Daoy (cell line): ENCODE data around the gene UBE2Q2. TPM values are rescaled to one million over a fixed set of nuclear protein-coding genes. Genes with fewer than 3 reads are reported as not detected.

ENCODE experiments used
- DNase-seq: peaks from one replicate; pipeline ENCODE4 v3.0.0-alpha.2; 2015; ENCODE audit warnings: low read depth
- total RNA-seq: library from RNA; depleted of rRNA; stranded (reverse); fragments of >200 nt; shearing (Covaris generic); gene quantifications from 2 replicates; pipeline ENCODE4 v1.2.3, GENCODE V29; 2014; rRNA removed

UBE2Q2 gene
- total RNA-seq, 1 experiment from 2014 or later = 38.3 TPM

GRCh38 chr15:75923756-75924155, 80.5 kb downstream of the UBE2Q2 start:
- no peak for DNase-seq

GRCh38 chr15:75924576-75924975, 81.3 kb downstream of the UBE2Q2 start:
- no peak for DNase-seq

GRCh38 chr15:75925440-75925839, 82.2 kb downstream of the UBE2Q2 start:
- no peak for DNase-seq

- DNase-seq = no peak
Measured at GRCh38 chr15:75926931-75927330, 83.7 kb downstream of the UBE2Q2 start.

DNA sequence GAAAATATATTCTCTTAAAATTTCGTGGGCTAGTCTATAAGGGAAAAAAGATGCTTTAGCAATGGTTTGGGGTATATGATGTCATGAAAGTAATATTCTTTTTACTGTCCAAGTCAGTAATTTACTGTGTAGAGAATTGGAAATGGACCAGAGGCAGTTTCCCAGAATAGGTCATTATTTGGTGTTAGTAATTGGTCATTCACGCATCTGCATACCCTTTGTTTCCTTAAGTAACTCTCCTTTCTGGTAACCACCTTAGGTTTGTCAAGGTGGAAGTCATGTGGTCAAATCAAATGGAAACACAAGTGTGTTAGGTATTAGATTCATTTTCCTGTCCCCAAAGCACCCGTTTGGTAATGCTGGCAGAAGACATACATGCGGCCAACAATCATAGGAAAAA, 84.4 kb downstream of the UBE2Q2 start:
- DNase-seq = no peak

DNA sequence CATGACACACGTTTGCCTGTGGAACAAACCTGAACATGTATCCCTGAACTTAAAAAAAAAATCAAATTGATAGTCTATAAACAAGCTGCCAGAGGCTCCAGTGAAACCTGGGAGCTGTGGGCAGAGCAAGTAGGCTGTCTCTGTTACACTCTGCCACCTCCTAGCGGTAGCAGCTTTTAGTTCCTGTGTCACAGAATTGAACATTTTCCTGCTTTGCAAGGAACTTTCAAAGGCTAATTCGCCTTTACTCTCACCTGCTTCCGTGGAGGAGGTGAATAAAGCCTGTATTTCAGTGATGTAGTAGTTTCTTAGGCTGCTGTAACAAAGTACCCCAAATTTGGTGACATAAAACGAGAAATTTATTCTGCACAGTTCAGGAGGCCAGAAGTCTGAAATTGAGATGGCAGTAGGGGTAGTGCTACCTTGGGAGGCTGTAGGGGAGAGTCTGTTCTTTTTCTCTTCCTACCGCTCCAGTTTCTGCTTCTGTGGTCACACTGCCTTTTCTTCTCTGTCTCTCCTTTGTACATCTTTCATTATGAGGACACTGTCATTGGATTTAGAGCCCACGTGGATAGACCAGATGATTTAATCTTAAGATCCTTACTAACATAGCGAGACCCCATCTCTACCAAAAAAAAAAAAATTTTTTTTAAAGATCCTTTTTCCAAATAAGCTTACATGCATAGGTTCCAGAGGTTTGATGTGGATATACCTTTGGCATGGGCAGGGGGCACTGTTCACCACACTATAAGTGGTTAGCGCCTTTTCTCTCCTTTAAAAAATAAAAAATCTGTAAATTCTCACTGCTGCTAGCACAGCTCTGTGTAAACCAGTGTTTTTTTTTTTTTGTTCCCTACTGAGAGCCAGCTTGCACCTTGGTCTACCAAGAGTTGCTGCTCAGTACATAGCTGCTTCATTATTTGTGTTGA, 85.7 kb downstream of the UBE2Q2 start:
- DNase-seq = peak; percentile 39

- no peak for DNase-seq
Measured at GRCh38 chr15:75929799-75930565, 86.7 kb downstream of the UBE2Q2 start.

GRCh38 chr15:75930866-75931265, 87.6 kb downstream of the UBE2Q2 start:
- DNase-seq = no peak

- DNase-seq = no peak
Measured at GRCh38 chr15:75942464-75942863, 99.2 kb downstream of the UBE2Q2 start.

DNA sequence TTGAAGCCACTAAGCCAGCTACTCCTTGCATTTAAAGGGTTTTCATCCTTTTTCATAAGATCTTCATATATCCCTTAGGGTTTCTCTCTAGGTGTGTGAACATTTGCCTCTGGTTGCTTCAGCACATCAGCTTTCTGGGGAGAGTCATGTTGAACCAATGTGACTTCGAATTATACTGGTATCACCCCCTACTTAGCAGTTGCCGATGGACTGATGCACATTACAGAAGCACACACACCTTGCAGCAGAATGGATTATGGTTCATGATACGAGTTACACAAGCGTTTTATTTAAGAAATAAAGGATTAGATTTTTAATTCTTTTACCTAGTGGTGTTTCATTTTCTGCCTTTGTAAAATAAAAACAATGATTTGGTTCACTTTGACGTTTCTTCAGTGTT, 100.0 kb downstream of the UBE2Q2 start:
- DNase-seq = no peak

DNA sequence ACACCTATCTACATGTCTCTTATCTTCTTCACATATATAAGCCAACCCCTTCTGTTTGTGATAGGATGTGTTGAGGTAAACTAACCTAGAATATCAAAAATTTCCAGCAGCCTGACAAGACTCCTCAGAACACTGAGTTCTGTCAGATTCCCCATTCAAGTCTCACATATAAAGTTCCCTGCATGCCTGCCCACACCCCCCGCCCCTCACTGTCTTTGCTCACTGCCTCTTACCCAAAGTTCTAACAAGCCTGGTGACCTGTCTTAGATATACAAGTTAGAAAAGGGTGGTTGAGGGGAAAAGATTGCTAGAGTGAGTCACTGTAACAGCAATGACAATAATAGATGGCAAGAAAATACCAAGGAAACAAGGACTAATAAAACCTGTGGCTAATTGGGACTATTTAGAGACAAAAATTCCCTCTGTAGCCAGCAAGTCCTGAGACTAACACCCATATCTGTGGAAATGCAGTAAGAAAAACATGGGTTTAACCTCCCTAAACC, 100.5 kb downstream of the UBE2Q2 start:
- DNase-seq = no peak

DNA sequence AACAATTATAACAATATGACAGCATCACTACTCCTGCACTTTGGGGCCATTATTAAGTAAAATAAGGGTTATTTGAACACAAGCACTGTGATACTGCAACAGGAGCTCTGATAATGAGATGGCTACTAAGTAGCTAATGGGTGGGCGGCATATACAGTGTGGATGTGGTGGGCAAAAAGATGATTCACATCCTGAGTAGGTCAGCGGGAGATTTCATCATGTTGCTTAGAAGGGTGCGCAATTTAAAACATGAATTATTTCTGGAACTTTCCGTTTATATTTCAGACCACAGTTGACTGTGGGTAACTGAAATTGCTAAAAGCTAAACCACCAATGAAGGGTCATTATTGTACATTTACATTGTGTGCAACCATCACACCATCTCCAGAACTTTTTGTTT, 102.7 kb downstream of the UBE2Q2 start:
- peak; percentile 47 for DNase-seq

GRCh38 chr15:75947092-75947491, 103.8 kb downstream of the UBE2Q2 start:
- peak; percentile 70 for DNase-seq

DNA sequence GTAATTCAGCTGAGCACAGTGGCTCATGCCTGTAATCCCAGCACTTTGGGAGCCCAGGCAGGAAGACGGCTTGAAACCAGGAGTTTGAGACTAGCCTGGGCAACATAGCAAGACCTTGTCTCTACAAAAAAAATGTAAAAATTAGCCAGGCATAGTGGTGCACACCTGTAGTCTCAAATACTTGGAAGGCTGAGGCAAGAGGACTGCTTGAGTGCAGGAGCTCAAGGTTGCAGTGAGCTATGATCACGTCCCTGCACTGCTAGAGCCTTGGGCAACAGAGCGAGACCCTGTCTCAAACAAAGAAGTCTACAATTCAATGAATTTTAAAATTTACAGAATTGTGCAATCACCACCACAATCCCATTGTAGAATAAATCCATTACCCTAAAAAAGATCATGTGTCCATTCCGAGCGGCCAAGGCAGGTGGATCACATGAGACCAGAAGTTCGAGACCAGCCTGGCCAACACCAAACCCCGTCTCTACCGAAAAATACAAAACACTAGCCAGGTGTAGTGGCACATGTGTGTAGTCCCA, 105.6 kb downstream of the UBE2Q2 start:
- no peak for DNase-seq

Other genes with a start within 250 kb of the UBE2Q2 start
- 36.0 and 41.4 TPM in 2 replicates for gene SNUPN, start 217.7 kb upstream of the UBE2Q2 start, total RNA-seq
- gene IMP3, start 203.2 kb upstream of the UBE2Q2 start, total RNA-seq = 115 and 126 TPM in 2 replicates
- 7.1 and 7.8 TPM in 2 replicates for gene SNX33, start 195.5 kb upstream of the UBE2Q2 start, total RNA-seq
- gene CSPG4, start 130.6 kb upstream of the UBE2Q2 start, total RNA-seq = 21.2 and 24.7 TPM in 2 replicates
- gene FBXO22, start 60.4 kb downstream of the UBE2Q2 start, total RNA-seq = 59.1 and 61.9 TPM in 2 replicates
- gene NRG4, start 169.0 kb downstream of the UBE2Q2 start, total RNA-seq = 0.15 and 0.34 TPM in 2 replicates
- not detected in 2 replicates for gene TMEM266, start 216.5 kb downstream of the UBE2Q2 start, total RNA-seq